SIG-M5 treated with dmso at 0.1 percent for 504 hours (cell line): ENCODE measurements around the gene DRC3.

ENCODE experiments used
- DNase-seq: peaks from one replicate; lab custom pipeline; 2025; ENCODE audit not compliant: unreplicated experiment; lab: John Stamatoyannopoulos, UW

DRC3 gene

DNA sequence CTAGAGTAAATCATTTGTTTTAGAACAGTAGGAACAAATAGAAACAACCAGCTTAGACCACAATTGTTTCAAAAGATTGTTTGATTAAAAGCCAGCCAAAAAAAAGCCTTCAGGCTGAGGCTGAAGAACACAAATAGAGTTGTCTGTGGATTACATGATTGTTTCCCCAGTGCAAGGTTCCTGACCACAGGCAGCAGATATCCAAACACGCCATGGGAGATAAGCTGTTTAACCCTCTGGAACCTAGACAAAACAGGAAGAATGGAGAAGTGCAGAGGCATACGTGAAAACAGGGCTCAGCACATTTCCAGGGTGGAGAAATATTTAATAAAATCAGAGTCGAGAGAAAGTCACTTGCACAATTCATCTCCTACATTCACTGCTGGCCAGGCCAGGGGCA lies 45.3 kb downstream of the DRC3 start:
- DNase-seq = no peak

- no peak for DNase-seq
These were observed 45.8 kb downstream of the DRC3 start for GRCh38 chr17:18018411-18018921.

DNA sequence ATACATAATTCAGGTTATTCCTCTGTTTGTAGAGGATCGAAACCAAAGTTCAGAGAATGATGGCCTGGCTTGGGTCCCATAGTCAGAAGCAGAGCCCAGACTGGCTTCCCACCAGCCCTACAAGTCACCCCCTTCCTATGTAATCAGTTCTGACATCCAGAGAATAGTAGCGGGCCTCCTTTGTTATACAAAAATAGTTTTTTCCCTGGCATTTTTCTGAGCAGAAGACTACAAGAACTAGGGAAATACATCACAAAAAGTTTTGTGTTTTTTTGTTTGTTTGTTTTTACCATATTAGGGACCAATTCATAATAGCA lies 47.1 kb downstream of the DRC3 start:
- DNase-seq = no peak

GRCh38 chr17:18020971-18021370 lies 48.3 kb downstream of the DRC3 start:
- no peak for DNase-seq

- no peak for DNase-seq
These were observed 48.7 kb downstream of the DRC3 start for GRCh38 chr17:18021372-18021771.

DNA sequence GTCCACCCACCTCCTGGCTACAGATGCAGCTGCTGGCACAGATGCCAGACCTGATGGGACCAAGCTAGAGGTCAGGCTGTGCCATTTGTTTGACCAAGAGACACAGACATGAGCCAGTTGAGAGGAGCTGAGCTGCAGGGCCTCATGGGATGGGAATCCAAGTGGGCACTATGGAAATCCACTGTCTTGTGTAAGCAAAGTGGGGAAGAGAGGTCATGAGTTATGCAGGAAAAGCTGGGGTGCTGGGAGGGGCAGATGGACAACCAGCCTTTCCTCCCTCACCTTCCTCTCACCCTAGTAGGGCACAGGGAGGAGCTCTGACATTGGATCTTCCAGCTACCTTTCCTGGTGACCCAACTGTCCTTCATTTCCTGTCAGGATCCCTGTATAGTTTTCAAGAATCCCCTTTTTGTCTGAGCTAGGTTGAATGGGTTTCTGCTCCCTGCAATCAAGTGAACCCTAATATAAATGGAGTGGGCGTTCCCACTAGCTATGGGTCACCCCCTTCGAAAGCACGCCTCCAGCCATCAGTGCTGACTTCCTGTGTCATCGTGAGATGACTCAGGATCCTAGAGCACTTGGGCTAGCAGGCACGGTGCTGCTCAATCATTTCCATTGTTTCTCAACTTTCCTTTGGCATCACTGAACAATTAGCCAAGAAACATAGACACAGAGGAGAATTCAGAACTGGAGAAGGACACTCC lies 52.7 kb downstream of the DRC3 start:
- DNase-seq = no peak

- no peak for DNase-seq
These were observed 53.5 kb downstream of the DRC3 start for GRCh38 chr17:18025945-18026776.

DNA sequence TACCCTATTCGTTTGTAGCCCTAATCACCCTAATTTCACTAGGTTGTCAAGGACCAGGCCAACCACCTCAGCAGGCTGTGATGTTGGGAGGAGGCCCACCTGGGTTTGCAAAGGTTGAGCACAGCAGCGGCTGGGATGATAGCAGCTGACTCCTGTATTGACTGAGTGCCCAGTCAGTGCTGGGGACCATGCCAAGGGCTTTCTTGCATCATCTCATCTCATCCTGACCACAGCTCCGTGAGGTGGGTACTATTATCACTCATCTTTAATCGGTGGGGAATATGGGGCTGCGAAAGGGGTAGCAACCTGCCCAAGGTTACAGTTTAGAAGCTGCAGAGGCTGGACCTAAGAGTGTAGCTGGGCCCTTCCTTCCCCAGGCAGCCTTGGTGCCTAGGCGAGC lies 54.6 kb downstream of the DRC3 start:
- no peak for DNase-seq

- no peak for DNase-seq
These were observed 55.7 kb downstream of the DRC3 start for GRCh38 chr17:18028114-18028951.

DNA sequence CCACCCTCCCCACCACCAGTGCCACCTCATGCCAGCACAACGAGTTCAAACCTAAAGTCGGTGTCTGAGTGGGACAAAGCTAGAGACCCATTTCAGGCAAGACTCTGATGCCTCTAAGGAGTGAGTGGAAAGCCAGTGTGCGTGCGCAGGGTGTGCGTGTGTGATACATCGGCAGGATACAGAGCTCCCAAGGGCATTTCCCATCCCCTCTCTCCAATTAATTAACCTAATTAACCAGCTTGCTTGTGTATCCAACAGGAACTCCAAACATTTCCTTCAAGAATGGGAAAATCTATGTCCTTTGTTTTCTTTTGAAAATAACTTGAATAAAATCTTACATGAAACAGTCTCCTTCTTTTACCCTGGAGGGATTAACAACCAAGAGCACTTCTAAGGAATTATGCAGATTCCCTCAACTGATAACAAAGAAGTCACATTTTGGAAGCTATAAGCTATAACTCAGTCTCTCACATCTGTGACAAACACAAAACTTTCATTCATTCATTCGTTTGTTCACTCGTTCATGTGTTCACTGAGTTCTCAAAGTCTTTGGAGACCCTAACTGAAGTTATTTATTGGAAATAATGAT lies 56.4 kb downstream of the DRC3 start:
- DNase-seq = no peak

DNA sequence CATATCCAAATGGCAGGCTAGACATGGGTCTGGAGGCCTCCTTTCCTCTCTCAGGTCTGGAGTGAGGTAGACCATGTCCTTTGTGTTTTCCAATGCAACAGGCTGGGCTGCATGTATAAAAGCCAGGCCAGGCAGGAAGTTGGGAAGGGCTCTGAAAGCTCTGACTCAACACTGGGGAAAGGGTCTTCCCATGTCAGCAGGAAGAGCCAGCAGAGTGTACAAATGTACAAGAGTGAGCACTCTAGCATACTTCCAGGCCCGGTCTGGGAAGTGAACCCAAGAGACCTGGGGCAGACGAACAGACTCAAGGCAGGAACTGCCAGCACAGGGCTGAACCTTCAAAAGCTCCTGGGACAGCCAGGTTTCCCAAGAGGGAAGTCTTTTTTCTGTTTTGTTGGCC lies 59.3 kb downstream of the DRC3 start:
- no peak for DNase-seq

DNA sequence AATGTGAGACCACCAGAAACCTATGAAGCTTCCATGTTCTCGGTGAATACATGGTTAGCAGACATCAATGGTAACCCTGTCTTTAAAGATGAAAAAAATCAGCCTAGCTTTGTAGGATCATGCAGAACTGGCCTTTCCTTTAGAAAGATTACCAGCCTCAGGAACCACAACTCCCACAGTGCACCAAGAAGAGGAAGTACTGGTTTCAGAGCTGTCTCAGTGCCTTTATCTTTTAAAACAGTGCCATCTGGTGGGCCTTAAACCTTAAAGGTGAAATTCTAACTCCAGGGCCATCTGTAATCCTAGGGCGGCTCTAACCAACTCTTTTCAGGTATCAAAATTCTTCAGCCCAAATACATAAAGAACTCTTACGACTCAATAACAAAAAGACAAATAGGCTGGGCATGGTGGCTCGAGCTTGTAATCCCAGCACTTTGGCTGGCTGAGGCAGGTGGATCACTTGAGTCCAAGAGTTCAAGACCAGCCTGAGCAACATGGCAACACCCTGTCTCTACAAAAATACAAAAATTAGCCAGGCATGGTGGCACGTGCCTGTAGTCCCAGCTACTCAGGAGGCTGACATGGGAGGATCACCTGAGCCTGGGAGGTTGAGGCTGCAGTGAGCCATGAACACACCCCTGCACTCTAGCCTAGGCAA lies 60.9 kb downstream of the DRC3 start:
- DNase-seq = peak; percentile 94

DNA sequence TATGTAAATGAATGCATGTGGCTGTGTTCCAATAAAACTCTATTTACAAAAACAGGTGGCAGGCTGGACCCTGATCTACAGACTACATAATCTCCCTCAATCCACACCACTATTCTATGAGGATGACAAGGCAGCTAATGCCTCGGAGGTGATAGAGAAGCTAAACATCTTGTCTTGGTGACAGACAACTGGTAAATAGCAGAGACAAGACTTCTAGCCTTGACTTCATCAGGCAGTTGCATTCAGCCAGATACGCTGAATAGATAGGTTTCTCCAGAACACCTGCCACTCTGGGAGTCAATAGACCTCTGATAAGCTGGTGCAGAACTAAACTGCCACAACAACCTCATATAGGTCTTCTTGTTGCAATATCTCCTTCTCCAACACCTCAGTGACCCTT lies 63.0 kb downstream of the DRC3 start:
- DNase-seq = no peak

- DNase-seq = peak; percentile 90
These were observed 64.8 kb downstream of the DRC3 start for GRCh38 chr17:18037486-18037885.

DNA sequence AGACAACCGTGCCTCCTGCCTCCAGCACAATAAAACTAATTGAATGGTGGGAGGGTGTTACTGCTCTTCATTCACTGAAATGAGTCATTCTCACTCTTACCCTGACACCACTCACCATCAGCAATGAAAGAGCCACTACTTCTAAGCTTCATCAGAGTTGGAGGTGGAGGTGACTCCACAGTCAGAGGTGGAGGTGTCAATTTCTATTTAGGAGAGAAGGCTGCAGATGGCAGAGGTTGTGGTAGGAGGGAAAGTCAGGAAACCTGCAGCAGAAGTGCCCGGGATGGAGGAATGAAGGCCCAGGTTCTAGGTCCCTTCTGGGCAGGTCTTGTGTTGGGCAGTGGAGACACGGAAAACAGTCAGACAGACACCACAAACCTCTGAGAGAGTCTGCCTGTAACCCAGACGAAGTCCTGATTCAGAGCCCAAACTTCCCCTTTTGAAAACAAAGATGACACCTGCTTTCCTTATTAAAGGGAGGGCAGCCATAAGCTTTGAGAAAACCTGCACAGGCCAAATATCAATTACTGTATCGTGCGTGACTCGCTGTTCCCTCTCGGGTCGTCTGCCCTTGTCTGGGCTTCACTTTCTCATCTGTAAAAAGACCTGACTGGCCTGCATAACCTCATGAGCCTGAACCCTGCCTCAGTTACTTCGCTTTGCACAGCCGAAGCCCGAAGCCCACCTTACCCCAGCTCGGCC lies 65.6 kb downstream of the DRC3 start:
- peak; percentile 80 for DNase-seq

DNA sequence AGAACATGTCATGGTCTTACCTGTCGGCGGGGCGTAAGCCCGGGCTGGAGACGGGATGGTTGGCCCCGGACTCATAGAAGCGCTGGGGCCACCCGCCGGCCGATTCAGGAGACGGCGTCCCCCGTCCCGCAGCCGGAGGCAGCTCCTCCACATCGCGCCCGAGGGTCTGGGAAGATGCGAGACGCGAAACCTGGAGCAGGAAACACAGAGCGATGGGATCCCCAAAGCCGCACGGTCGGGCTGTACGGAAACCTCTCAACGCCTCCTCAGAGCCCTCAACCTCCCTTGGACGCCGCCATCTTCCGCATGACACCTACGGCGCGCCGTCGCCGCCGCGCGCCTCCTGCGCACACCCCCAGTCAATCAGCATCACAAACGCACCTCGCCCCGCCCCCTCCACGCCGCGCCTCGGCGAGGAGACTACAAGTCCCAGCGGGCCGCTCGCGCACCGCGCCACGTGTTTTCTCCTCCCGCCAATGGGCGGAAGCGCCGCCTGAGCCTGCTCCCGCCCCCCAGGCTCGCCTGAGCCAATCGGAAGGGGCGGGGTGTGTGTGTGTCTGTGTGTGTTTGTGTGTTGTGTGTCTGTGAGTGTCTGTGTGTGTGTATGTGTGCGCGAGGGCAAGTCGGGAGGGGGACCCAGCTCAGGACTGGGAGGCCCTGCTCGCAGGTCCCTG lies 66.3 kb downstream of the DRC3 start, which contains the start of the genes ATPAF2 and GID4:
Gene ATPAF2, minus strand, starts transcription at position 308 of the 674 bp plus-strand sequence. Its CDS starts 155 bp downstream, at position 153.
Gene GID4, plus strand, starts transcription at position 548 of the 674 bp plus-strand sequence. Its CDS starts 57 bp downstream, at position 605.
- peak; percentile 96 for DNase-seq

DNA sequence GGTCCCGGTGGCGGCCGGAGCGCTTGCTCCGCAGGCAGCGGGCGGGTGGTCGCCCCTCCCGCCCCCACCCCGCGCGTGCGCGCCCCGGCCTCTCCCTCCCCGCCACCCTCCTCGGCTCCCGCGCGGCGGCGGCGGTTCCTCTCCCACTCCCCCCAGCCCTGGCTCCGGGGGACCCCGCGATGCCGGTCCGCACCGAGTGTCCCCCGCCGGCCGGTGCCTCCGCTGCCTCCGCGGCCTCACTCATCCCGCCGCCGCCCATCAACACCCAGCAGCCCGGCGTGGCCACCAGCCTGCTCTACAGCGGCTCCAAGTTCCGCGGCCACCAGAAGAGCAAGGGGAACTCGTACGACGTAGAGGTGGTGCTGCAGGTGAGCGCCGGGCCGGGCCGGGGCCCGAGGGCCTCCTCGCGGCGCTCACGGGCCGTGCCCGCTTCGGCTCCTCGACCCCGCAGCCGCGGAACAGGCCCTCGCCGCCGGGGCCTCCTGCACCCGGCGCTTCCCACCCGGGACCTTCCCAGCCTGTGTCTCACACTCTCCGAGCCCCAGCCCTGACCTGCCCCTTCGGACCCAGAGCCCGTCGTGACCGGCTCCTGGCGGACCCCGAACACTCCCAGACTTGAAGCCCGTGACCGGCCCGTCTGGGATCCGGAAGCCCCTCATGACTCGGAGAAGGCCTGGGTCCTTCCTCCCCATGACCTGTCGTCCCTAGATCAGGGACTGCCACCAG lies 67.0 kb downstream of the DRC3 start:
- no peak for DNase-seq

GRCh38 chr17:18040261-18040858 lies 67.7 kb downstream of the DRC3 start:
- no peak for DNase-seq
